Mammary epithelial cell (primary cell): ENCODE results near the gene AIF1.

Experiments
- EZH2 ChIP-seq: IDR thresholded peaks from 2 replicates; pipeline ENCODE4 v1.6.1; 2012; ENCODE audit warnings: low read length, inconsistent platforms, borderline replicate concordance
- TF ChIP-seq, protein P1 (sequence below), 2 donors: IDR thresholded peaks in 1 of 2; conservative IDR thresholded peaks in 1 of 2; 2 replicates each; pipeline ENCODE4 v1.5.1; 2011 to 2012; ENCODE audit warnings: inconsistent platforms in 2 of 2, low read length in 2 of 2, mild to moderate bottlenecking in 2 of 2, control low read depth in 1 of 2, low read depth in 1 of 2; ENCODE audit not compliant: insufficient read depth in 1 of 2; ENCODE audit errors: extremely low read depth in 1 of 2

DNA sequence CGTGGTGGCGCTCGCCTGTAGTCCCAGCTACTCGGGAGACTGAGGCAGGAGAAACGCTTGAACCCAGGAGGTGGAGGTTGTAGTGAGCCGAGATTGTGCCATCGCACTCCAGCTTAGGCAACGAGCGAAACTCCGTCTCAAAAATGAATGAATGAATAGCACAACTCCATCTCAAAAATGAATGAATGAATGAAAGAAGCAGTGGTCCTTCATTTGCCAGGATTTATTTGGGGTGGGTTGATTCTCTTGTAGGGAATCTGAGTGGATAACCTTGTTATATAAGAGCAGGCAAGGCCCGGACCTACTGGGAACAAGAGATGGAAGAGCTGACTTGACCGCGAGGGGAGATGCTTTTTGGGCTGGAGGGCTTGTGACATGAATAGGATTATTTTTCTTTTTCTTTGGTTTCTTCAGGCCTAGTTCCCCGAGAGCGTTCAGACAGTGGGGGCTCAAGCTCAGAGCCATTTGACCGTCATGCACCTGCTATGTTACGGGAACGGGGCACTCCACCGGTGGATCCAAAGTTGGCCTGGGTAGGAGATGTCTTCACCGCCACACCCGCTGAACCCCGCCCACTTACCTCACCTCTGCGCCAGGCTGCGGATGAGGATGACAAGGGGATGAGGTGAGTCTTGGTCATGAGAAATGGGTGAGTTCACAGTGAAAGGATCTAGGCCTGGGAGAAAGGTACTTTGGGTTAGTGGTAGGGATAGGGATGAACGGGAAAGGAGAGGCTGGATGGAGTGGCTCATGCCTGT is 15.3 kb downstream of the AIF1 start:
- TF ChIP-seq, protein P1, sequence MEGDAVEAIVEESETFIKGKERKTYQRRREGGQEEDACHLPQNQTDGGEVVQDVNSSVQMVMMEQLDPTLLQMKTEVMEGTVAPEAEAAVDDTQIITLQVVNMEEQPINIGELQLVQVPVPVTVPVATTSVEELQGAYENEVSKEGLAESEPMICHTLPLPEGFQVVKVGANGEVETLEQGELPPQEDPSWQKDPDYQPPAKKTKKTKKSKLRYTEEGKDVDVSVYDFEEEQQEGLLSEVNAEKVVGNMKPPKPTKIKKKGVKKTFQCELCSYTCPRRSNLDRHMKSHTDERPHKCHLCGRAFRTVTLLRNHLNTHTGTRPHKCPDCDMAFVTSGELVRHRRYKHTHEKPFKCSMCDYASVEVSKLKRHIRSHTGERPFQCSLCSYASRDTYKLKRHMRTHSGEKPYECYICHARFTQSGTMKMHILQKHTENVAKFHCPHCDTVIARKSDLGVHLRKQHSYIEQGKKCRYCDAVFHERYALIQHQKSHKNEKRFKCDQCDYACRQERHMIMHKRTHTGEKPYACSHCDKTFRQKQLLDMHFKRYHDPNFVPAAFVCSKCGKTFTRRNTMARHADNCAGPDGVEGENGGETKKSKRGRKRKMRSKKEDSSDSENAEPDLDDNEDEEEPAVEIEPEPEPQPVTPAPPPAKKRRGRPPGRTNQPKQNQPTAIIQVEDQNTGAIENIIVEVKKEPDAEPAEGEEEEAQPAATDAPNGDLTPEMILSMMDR (conservative IDR thresholded peaks at IDR 0.05 in 1 of 2, IDR thresholded peaks at IDR 0.05 in 1 of 2; ENCODE audit: extremely low read depth in 1 of 2, insufficient read depth in 1 of 2, low read depth in 1 of 2, low read length in 2 of 2), result no peak
- no peak for TF ChIP-seq EZH2
